G401 (cell line): ENCODE results near the gene PRDM5. TPM values are rescaled to one million over a fixed set of nuclear protein-coding genes. Genes with fewer than 3 reads are reported as not detected.

ENCODE experiments used
- DNase-seq: peaks from one replicate; pipeline ENCODE4 v3.0.0-alpha.2; 2015; ENCODE audit warnings: low spot score
- in situ Hi-C: cut with HindIII; loops from 2 replicates; pipeline ENCODE4 v1.10.0; 2016; ENCODE audit warnings: low sequenced_read_pairs, mixed read lengths
- total RNA-seq: library from RNA; depleted of rRNA; stranded (reverse); fragments of >200 nt; shearing (Covaris generic); gene quantifications from 2 replicates; pipeline ENCODE4 v1.2.3, GENCODE V29; 2014

PRDM5 gene
- total RNA-seq, 1 experiment from 2014 or later, result 5.3 TPM

- in situ Hi-C loops, result no loop called here
- no peak for DNase-seq
Observed at GRCh38 chr4:120725639-120726580, 196.6 kb downstream of the PRDM5 start.

GRCh38 chr4:120724656-120725055 lies 197.9 kb downstream of the PRDM5 start:
- in situ Hi-C loops, result no loop called here
- DNase-seq, result no peak

GRCh38 chr4:120723986-120724385 lies 198.5 kb downstream of the PRDM5 start:
- DNase-seq, result no peak
- in situ Hi-C loops, result no loop called here

GRCh38 chr4:120723105-120723504 lies 199.4 kb downstream of the PRDM5 start:
- no peak for DNase-seq
- in situ Hi-C loops, result no loop called here

GRCh38 chr4:120722655-120723054 lies 199.9 kb downstream of the PRDM5 start:
- DNase-seq, result no peak
- in situ Hi-C loops, result no loop called here

- DNase-seq, result no peak
- in situ Hi-C loops, result no loop called here
Observed at GRCh38 chr4:120720354-120720934, 202.1 kb downstream of the PRDM5 start.

GRCh38 chr4:120718979-120719566 lies 203.5 kb downstream of the PRDM5 start:
- in situ Hi-C loops, result no loop called here
- peak; percentile 24 for DNase-seq

GRCh38 chr4:120716346-120716745 lies 206.2 kb downstream of the PRDM5 start:
- in situ Hi-C loops, result no loop called here
- DNase-seq, result no peak

GRCh38 chr4:120714417-120715010 lies 208.0 kb downstream of the PRDM5 start:
- in situ Hi-C loops, result no loop called here

GRCh38 chr4:120709991-120710390 lies 212.5 kb downstream of the PRDM5 start:
- DNase-seq, result no peak
- in situ Hi-C loops, result no loop called here

More at GRCh38 chr4:120714417-120715010, 208.0 kb downstream of the PRDM5 start:
- no peak for DNase-seq

- no peak for DNase-seq
- in situ Hi-C loops, result no loop called here
Observed at GRCh38 chr4:120704538-120704937, 218.0 kb downstream of the PRDM5 start.

GRCh38 chr4:120703908-120704307 lies 218.6 kb downstream of the PRDM5 start:
- in situ Hi-C loops, result no loop called here

GRCh38 chr4:120699354-120699753 lies 223.2 kb downstream of the PRDM5 start:
- in situ Hi-C loops, result no loop called here
- DNase-seq, result no peak

More at GRCh38 chr4:120703908-120704307, 218.6 kb downstream of the PRDM5 start:
- no peak for DNase-seq

- no peak for DNase-seq
- in situ Hi-C loops, result no loop called here
Observed at GRCh38 chr4:120694973-120695372, 227.6 kb downstream of the PRDM5 start.

- no peak for DNase-seq
- in situ Hi-C loops, result no loop called here
Observed at GRCh38 chr4:120693816-120694215, 228.7 kb downstream of the PRDM5 start.

GRCh38 chr4:120692964-120693363 lies 229.6 kb downstream of the PRDM5 start:
- no peak for DNase-seq
- in situ Hi-C loops, result no loop called here

- in situ Hi-C loops, result no loop called here
- no peak for DNase-seq
Observed at GRCh38 chr4:120691536-120691935, 231.0 kb downstream of the PRDM5 start.

GRCh38 chr4:120691106-120691505 lies 231.4 kb downstream of the PRDM5 start:
- in situ Hi-C loops, result no loop called here
- DNase-seq, result no peak

GRCh38 chr4:120688791-120689190 lies 233.7 kb downstream of the PRDM5 start:
- in situ Hi-C loops, result no loop called here
- no peak for DNase-seq
